Lower leg skin (tissue), 4 donors: ENCODE data around the gene ARHGAP22. TPM values are rescaled to one million over a fixed set of nuclear protein-coding genes. Genes with fewer than 3 reads are reported as not detected.

Experiments used
- DNase-seq, 2 donors: peaks; one replicate each; pipeline ENCODE4 v3.0.0-alpha.2; 2019; ENCODE audit warnings: low spot score in 2 of 2
- H3K4me3 ChIP-seq: fragments of 200-600 bp; sonication (generic); 2 replicates; pipeline ENCODE4 v1.5.1; 2017; ENCODE audit warnings: mild to moderate bottlenecking, low read depth; ENCODE audit not compliant: poor library complexity, severe bottlenecking
- CTCF ChIP-seq, 3 donors: fragments of 450-650 bp; IDR thresholded peaks; one replicate each; pipeline ENCODE4 v1.5.1; 2016; ENCODE audit warnings: antibody characterized with exemption in 3 of 3, mild to moderate bottlenecking in 3 of 3, moderate library complexity in 2 of 3
- POLR2A ChIP-seq, 2 donors: fragments of 450-650 bp; IDR thresholded peaks; one replicate each; pipeline ENCODE4 v1.6.1; 2016 to 2017; ENCODE audit warnings: antibody characterized with exemption in 2 of 2, mild to moderate bottlenecking in 1 of 2, moderate library complexity in 1 of 2
- WGBS, 2 donors: methylation state at CpG; one replicate each; pipeline ENCODE4 v1.1.5; 2018; 5-methylcytosine and 5-hydroxymethylcytosine counted together
- intact Hi-C: fragments of 100-400 bp; cut with DNase I; formaldehyde crosslinking; loops from one replicate; pipeline ENCODE4 v1.15.0; 2023; ENCODE audit warnings: low total_unique reads
- total RNA-seq, 4 donors: library from RNA; depleted of rRNA; stranded (reverse); fragments of >200 nt; gene quantifications; one replicate each; pipeline ENCODE4 v1.1.0, GENCODE V29; 2016

Gene ARHGAP22
- total RNA-seq, 4 donors from 2014 or later, result 0.46 to 3.0 (median 1.4) TPM

- TF ChIP-seq CTCF (IDR thresholded peaks at IDR 0.05), result no peak
- TF ChIP-seq POLR2A (IDR thresholded peaks at IDR 0.05), result no peak
- no peak for DNase-seq
- no peak overlapping the region for H3K4me3 ChIP-seq
- WGBS, 2 donors, result 77 to 81% methylated on average over 19 to 20 of the region's 20 CpGs
- intact Hi-C loops, result no loop called here
Measured at GRCh38 chr10:48444861-48445841, 159.7 kb downstream of the ARHGAP22 start.

- TF ChIP-seq CTCF (IDR thresholded peaks at IDR 0.05) (no peak), POLR2A (IDR thresholded peaks at IDR 0.05) (no peak)
- intact Hi-C loops, result no loop called here
- no peak overlapping the region for H3K4me3 ChIP-seq
- WGBS, 2 donors, result 70 to 89% methylated on average over 2 of the region's 2 CpGs
- no peak for DNase-seq
Measured at GRCh38 chr10:48444266-48444665, 160.6 kb downstream of the ARHGAP22 start.

- 69 to 85% methylated on average over 4 to 5 of the region's 5 CpGs for whole genome bisulfite sequencing, 2 donors
- no peak overlapping the region for H3K4me3 ChIP-seq
- intact Hi-C loops, result no loop called here
- peak in 1 of 2 donors; percentile 77 for DNase-seq
- no peak for TF ChIP-seq POLR2A (IDR thresholded peaks at IDR 0.05)
- TF ChIP-seq CTCF (IDR thresholded peaks at IDR 0.05), result no peak
Measured at GRCh38 chr10:48442809-48443177, 162.1 kb downstream of the ARHGAP22 start.

GRCh38 chr10:48442090-48442808 is 162.6 kb downstream of the ARHGAP22 start:
- WGBS, 2 donors, result 79 to 84% methylated on average over 11 of the region's 11 CpGs
- TF ChIP-seq CTCF (IDR thresholded peaks at IDR 0.05), result no peak
- no peak for TF ChIP-seq POLR2A (IDR thresholded peaks at IDR 0.05)
- intact Hi-C loops, result no loop called here

GRCh38 chr10:48440771-48441170 is 164.1 kb downstream of the ARHGAP22 start:
- TF ChIP-seq CTCF (IDR thresholded peaks at IDR 0.05) (no peak), POLR2A (IDR thresholded peaks at IDR 0.05) (no peak)
- no peak for DNase-seq
- H3K4me3 ChIP-seq, result no peak overlapping the region
- 89 to 94% methylated on average over 4 of the region's 4 CpGs for WGBS, 2 donors
- intact Hi-C loops, result no loop called here

More at GRCh38 chr10:48442090-48442808, 162.6 kb downstream of the ARHGAP22 start:
- H3K4me3 ChIP-seq, result no peak overlapping the region
- peak in 1 of 2 donors; percentile 70 for DNase-seq
